ENCODE measurements around the gene RETREG3. TPM values are rescaled to one million over a fixed set of nuclear protein-coding genes. Genes with fewer than 3 reads are reported as not detected.

RETREG3 gene
- total RNA-seq, 1 experiment from 2014 or later: 46.0 TPM

- H3K4me3 Mint-ChIP-seq (ENCODE audit: unreplicated experiment): peak overlapping the region; percentile 94
- peaks cover 24% of the 10 kb centered on the region for H3K4me1 Mint-ChIP-seq (ENCODE audit: insufficient read depth, unreplicated experiment)
- BruUV-seq (replicated peaks): no TSS peak
Observed at GRCh38 chr17:42563143-42563509, 46.0 kb downstream of the RETREG3 start.

DNA sequence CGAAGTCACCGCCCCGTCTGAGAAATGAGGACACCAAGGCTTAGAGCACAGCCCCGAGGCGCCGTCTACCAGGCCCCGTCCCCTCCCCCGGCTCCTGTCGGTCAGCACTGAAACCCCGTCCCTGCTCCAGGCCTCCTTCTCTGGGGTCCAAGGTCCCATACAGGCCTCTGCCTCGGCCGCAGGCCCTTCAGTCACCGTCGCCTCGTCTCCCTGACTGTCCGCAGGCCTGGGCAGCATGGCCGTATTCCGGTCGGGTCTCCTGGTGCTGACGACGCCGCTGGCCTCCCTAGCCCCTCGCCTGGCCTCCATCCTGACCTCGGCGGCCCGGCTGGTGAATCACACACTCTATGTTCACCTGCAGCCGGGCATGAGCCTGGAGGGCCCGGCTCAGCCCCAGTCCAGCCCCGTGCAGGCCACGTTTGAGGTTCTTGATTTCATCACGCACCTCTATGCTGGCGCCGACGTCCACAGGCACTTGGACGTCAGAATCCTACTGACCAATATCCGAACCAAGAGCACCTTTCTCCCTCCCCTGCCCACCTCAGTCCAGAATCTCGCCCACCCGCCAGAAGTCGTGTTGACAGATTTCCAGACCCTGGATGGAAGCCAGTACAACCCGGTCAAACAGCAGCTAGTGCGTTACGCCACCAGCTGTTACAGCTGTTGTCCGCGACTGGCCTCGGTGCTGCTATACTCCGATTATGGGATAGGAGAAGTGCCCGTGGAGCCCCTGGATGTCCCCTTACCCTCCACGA is 46.6 kb downstream of the RETREG3 start:
- ChIA-PET CTCF (interaction anchor here (0.6 to 1.3 kb wide), 3 partner anchors 16 to 729 kb away, joined by 3 to 4 read pairs (median 4); no protein-coding TSS in a partner anchor), POLR2A (interaction anchor here (0.7 to 2.5 kb wide), 13 partner anchors 8 to 882 kb away, joined by 3 to 22 read pairs (median 4); partner anchors contain the start of genes CAVIN1, NAGLU, PLEKHH3 and PSMC3IP)

More at GRCh38 chr17:42563143-42563509, 46.0 kb downstream of the RETREG3 start:
- TF ChIP-seq CTCF (IDR thresholded peaks at IDR 0.05; ENCODE audit: unreplicated experiment): no peak
- H3K9me3 Mint-ChIP-seq (ENCODE audit: unreplicated experiment): no peaks in the 10 kb centered on the region
- CTCF ChIA-PET: interaction anchor here (0.6 to 1.3 kb wide), 5 partner anchors 15 to 730 kb away, joined by 3 to 4 read pairs (median 4); no protein-coding TSS in a partner anchor
- peaks cover 19% of the 10 kb centered on the region for H3K36me3 Mint-ChIP-seq (ENCODE audit: insufficient read depth, unreplicated experiment)
- no peaks in the 10 kb centered on the region for H3K27me3 Mint-ChIP-seq (ENCODE audit: insufficient read depth, unreplicated experiment)
- DNase-seq (ENCODE audit: unreplicated experiment): no peak
- H3K27ac Mint-ChIP-seq (ENCODE audit: low read depth, unreplicated experiment): peak overlapping the region; percentile 96
- intact Hi-C loops (cut with micrococcal nuclease): no loop called here
- POLR2A ChIA-PET: interaction anchor here (0.6 to 2.5 kb wide), 13 partner anchors 9 to 881 kb away, joined by 3 to 22 read pairs (median 4); partner anchors contain the start of genes CAVIN1, NAGLU, PLEKHH3 and PSMC3IP

GRCh38 chr17:42561897-42562387 is 47.2 kb downstream of the RETREG3 start, which contains the start of gene COASY:
Gene COASY, plus strand, starts transcription at chr17:42562148. Its CDS starts 475 bp downstream, at chr17:42562623.
- H3K36me3 Mint-ChIP-seq (ENCODE audit: insufficient read depth, unreplicated experiment): peaks cover 23% of the 10 kb centered on the region
- ChIA-PET POLR2A (interaction anchor here (1.4 to 2.5 kb wide), 4 partner anchors 15 to 114 kb away, joined by 3 to 22 read pairs (median 14); partner anchors contain the start of genes NAGLU, PLEKHH3 and PSMC3IP), CTCF (no interaction called here)
- no peaks in the 10 kb centered on the region for H3K27me3 Mint-ChIP-seq (ENCODE audit: insufficient read depth, unreplicated experiment)
- TF ChIP-seq CTCF (IDR thresholded peaks at IDR 0.05; ENCODE audit: unreplicated experiment): no peak
- intact Hi-C loops (cut with micrococcal nuclease): no loop called here
- peak within 1 kb of the TSS; percentile 96 for H3K27ac Mint-ChIP-seq (ENCODE audit: low read depth, unreplicated experiment)
- BruUV-seq (replicated peaks): no TSS peak
- no peaks in the 10 kb centered on the region for H3K9me3 Mint-ChIP-seq (ENCODE audit: unreplicated experiment)
- DNase-seq (ENCODE audit: unreplicated experiment): peak; percentile 97
- peak within 1 kb of the TSS; percentile 94 for H3K4me3 Mint-ChIP-seq (ENCODE audit: unreplicated experiment)
- peaks cover 19% of the 10 kb centered on the region for H3K4me1 Mint-ChIP-seq (ENCODE audit: insufficient read depth, unreplicated experiment)

More for the DNA sequence above, 46.6 kb downstream of the RETREG3 start:
- Mint-ChIP-seq H3K4me3 (ENCODE audit: unreplicated experiment) (peak overlapping the region; percentile 94), H3K27ac (ENCODE audit: low read depth, unreplicated experiment) (peak overlapping the region; percentile 96), H3K36me3 (ENCODE audit: insufficient read depth, unreplicated experiment) (peaks cover 19% of the 10 kb centered on the region), H3K27me3 (ENCODE audit: insufficient read depth, unreplicated experiment) (no peaks in the 10 kb centered on the region), H3K4me1 (ENCODE audit: insufficient read depth, unreplicated experiment) (peaks cover 20% of the 10 kb centered on the region), H3K9me3 (ENCODE audit: unreplicated experiment) (no peaks in the 10 kb centered on the region)
- intact Hi-C loops (cut with micrococcal nuclease): no loop called here
- TF ChIP-seq CTCF (IDR thresholded peaks at IDR 0.05; ENCODE audit: unreplicated experiment): no peak
- BruUV-seq (replicated peaks): TSS peak; percentile 47
- peak; percentile 30 for DNase-seq (ENCODE audit: unreplicated experiment)

DNA sequence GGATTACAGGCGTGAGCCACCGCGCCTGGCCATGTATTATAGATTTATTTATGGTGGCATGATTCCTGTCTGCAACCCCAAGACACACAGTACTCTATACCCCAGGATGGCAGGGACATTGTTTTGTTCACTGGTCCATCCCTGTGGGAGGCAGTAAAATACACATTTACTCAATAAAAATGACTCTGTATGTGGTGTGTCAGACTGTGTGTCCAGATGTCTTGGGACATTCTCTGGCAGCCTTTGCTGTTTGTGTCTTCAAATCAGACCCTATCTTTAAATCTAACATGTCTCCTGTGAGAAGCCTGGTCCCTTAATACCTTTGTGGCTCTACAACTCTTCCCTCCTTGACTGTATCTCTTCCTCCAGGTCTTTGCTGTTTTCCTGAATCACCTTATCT is 48.9 kb downstream of the RETREG3 start:
- BruUV-seq (replicated peaks): no TSS peak
- intact Hi-C loops (cut with micrococcal nuclease): no loop called here
- ChIA-PET POLR2A (interaction anchor here (0.6 to 1.3 kb wide), 4 partner anchors 29 to 131 kb away, joined by 3 to 4 read pairs (median 4); no protein-coding TSS in a partner anchor), CTCF (interaction anchor here (0.6 kb wide), 1 partner anchor 393 kb away, joined by 3 read pairs; no protein-coding TSS in a partner anchor)
- no peaks in the 10 kb centered on the region for H3K9me3 Mint-ChIP-seq (ENCODE audit: unreplicated experiment)
- no peak for DNase-seq (ENCODE audit: unreplicated experiment)
- H3K4me1 Mint-ChIP-seq (ENCODE audit: insufficient read depth, unreplicated experiment): peaks cover 19% of the 10 kb centered on the region
- H3K4me3 Mint-ChIP-seq (ENCODE audit: unreplicated experiment): no peak overlapping the region
- H3K27ac Mint-ChIP-seq (ENCODE audit: low read depth, unreplicated experiment): peak overlapping the region; percentile 79
- H3K27me3 Mint-ChIP-seq (ENCODE audit: insufficient read depth, unreplicated experiment): no peaks in the 10 kb centered on the region
- peaks cover 24% of the 10 kb centered on the region for H3K36me3 Mint-ChIP-seq (ENCODE audit: insufficient read depth, unreplicated experiment)
- no peak for TF ChIP-seq CTCF (IDR thresholded peaks at IDR 0.05; ENCODE audit: unreplicated experiment)

Data from MCF 10A (cell line).